GM12892 (cell line): ENCODE results near the gene ZNRF3.

ENCODE experiments used
- POLR2A ChIP-seq: IDR thresholded peaks from 2 replicates; pipeline ENCODE4 v1.6.1; 2011; ENCODE audit warnings: low read depth, low read length, control low read depth
- POLR2AphosphoS5 ChIP-seq: IDR thresholded peaks from 2 replicates; pipeline ENCODE4 v1.6.1; 2011; ENCODE audit warnings: low read depth, low read length, control low read depth
- TAF1 ChIP-seq: IDR thresholded peaks from 2 replicates; pipeline ENCODE4 v1.6.1; 2011; ENCODE audit warnings: low read depth, mild to moderate bottlenecking, control low read depth, low read length, borderline replicate concordance

DNA sequence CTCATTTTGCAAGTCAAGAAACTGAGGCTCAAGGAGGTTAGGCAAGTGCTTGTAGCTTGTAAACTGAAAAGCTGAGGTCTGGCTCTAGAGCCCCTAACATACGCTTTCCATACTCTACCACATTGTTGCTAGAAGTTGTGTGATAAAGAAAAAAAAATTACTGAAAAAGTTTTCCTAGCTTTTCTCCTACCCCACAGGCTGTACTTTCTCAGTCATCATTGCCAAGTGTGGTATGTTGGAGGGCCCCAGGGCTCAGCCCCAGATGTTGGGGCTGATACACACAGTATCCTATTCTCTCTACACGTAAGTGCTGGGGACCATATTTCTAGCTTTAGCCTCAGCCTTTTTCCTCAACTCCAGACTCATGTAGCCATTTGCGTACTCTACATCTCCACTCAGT, 205.4 kb downstream of the ZNRF3 start:
- TF ChIP-seq POLR2A (no peak), TAF1 (no peak), POLR2AphosphoS5 (no peak)
